Lower leg skin (tissue), 3 donors: ENCODE measurements around the gene FBN1.

Experiments used
- POLR2A ChIP-seq, 2 donors: fragments of 450-650 bp; IDR thresholded peaks; one replicate each; pipeline ENCODE4 v1.6.1; 2016 to 2017; ENCODE audit warnings: antibody characterized with exemption in 2 of 2, mild to moderate bottlenecking in 1 of 2, moderate library complexity in 1 of 2
- TF ChIP-seq, protein P1 (sequence below), 3 donors: fragments of 450-650 bp; IDR thresholded peaks; one replicate each; pipeline ENCODE4 v1.5.1; 2016; ENCODE audit warnings: antibody characterized with exemption in 3 of 3, mild to moderate bottlenecking in 3 of 3, moderate library complexity in 2 of 3

DNA sequence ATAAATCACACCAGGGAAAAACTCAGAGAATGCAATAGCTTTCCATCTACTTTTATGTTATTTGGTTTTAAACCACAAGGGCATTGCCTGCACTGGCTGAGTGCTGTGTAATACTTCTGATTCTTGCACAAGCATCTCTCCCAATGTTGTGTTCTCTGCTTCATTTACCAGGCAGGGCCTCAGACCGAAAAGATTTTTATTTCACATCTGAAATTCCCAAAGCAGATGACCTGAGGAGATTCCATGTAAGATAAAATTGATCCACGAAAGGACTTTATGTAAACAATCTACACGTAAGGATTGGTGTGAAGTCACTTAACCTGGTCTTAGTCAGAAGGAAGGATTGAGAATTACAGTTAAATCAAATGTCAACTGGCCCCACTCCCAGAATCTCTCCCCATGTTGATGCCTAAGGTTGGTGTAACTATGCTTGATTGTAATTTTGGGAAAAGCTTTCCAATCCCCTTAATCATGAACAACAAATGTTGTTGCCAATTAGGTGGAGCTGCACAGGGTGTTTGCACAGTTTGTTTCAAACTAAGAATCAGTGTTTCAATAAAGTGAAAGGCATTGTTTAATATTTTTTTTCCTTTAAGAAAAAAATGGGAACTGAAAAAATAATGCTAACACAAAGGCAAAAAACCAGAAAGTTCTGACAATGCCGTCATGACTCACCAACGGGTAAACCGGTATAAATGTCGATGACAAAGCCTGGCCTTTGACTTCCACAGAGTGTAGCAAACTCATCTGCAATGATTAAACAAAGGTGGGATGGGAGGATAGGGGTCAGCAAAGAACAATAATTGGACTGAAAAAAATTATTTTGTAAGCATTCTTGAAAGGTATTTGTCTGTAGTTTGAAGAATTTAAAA lies 185.7 kb downstream of the FBN1 start:
- TF ChIP-seq, protein P1, sequence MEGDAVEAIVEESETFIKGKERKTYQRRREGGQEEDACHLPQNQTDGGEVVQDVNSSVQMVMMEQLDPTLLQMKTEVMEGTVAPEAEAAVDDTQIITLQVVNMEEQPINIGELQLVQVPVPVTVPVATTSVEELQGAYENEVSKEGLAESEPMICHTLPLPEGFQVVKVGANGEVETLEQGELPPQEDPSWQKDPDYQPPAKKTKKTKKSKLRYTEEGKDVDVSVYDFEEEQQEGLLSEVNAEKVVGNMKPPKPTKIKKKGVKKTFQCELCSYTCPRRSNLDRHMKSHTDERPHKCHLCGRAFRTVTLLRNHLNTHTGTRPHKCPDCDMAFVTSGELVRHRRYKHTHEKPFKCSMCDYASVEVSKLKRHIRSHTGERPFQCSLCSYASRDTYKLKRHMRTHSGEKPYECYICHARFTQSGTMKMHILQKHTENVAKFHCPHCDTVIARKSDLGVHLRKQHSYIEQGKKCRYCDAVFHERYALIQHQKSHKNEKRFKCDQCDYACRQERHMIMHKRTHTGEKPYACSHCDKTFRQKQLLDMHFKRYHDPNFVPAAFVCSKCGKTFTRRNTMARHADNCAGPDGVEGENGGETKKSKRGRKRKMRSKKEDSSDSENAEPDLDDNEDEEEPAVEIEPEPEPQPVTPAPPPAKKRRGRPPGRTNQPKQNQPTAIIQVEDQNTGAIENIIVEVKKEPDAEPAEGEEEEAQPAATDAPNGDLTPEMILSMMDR (IDR thresholded peaks at IDR 0.05) = no peak
- TF ChIP-seq POLR2A (IDR thresholded peaks at IDR 0.05) = no peak
